LNCaP clone FGC (cell line): ENCODE results near the gene TES.

Source experiments
- DNase-seq: peaks from one replicate; pipeline ENCODE4 v3.0.0-alpha.2; 2011; ENCODE audit warnings: low read depth
- H3K4me3 ChIP-seq: 2 replicates; pipeline ENCODE4 v1.5.1; 2011; ENCODE audit warnings: mild to moderate bottlenecking, low read depth, low read length, control low read depth
- CTCF ChIP-seq: IDR thresholded peaks from 2 replicates; pipeline ENCODE4 v1.5.1; 2012; ENCODE audit warnings: mild to moderate bottlenecking; ENCODE audit not compliant: control insufficient read depth, insufficient read depth; ENCODE audit errors: extremely low read depth

TES gene

DNA sequence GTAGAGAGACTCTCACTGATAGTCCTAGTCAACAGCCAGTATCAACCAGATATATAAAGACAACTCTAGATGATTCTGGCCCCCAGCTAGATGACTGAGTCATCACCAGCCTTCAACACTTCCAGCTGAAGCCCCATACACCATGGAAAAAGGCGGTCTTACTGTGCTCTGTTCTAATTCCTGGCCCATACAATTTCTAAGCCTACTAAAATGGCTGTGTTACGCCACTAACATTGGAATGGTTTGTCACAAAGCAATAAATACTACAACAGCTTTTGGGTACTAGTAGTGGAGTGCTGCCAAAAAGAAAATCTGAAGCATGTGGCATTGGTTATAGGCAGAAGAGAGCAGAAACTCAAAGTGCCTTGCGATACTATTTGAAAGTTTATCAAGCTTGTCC lies 13.0 kb upstream of the TES start:
- no peak for DNase-seq
- no peak for TF ChIP-seq CTCF
- no peak overlapping the region for H3K4me3 ChIP-seq

DNA sequence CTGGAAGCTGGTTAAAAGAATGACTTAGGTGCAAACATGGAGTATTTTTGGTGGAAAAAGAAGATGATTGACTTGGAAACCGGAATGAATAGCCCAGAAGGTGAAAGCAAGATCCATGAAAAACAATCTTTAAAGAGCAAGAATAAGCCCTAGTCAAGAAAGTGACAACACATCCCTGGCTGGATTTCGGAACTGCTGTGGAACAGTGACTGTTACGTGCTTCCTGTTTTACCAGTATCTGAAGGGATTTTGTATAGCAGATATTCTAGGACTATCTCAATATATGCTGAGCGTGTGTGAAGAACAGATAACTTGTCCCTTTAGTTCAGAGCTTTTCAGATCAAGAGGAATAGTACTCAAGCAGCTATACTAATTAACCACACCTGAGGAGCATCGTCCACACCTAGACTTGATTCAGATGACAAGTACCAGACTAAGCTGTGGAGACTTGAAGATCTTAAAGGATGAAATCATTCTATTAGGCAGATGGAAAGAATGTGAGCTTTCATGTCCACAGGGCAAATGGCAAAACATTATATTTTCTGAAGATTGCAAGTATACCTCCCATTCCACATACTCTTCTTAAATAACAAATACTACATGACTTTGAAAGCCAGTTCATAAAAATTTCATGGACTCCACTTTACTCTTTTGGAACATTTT lies 11.5 kb upstream of the TES start:
- TF ChIP-seq CTCF, result no peak
- no peak for DNase-seq
- H3K4me3 ChIP-seq, result no peak overlapping the region

GRCh38 chr7:116200963-116201362 lies 9.4 kb upstream of the TES start:
- DNase-seq, result no peak
- no peak overlapping the region for H3K4me3 ChIP-seq
- TF ChIP-seq CTCF, result no peak

GRCh38 chr7:116206141-116206540 lies 4.2 kb upstream of the TES start:
- DNase-seq, result no peak
- TF ChIP-seq CTCF, result no peak
- no peak overlapping the region for H3K4me3 ChIP-seq

DNA sequence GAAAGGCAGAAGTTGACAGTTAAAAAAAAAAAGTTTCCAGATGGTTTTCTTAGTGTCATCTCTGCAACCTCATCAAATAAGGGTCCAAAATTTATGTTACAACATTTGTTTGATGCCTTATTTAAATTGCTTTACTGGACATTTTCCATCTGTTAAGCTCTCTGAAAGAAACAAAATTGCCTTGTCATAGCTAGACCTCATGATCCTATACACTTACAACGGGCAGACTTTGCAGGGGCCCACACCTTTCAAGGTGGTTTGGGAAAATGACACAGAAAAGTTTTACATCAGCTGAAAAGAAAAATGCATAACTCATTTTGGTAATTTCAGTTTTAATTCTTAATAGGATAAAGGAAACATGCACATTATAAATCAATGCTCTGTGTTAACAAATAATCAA lies 1.4 kb upstream of the TES start:
- no peak for DNase-seq
- no peak for TF ChIP-seq CTCF
- H3K4me3 ChIP-seq, result no peak overlapping the region

- no peak overlapping the region; the same call in 1 of the 2 replicates for H3K4me3 ChIP-seq
Observed at GRCh38 chr7:116209561-116210070, 723 bp upstream of the TES start.

More at GRCh38 chr7:116209561-116210070, 723 bp upstream of the TES start:
- DNase-seq, result no peak
- TF ChIP-seq CTCF, result no peak
